Loucy (cell line): ENCODE results near the gene KCNA10.

Experiments
- H2AFZ ChIP-seq: fragments of 200-600 bp; sonication (generic); 2 replicates; pipeline ENCODE4 v1.6.0; 2016; ENCODE audit warnings: antibody characterized with exemption, mild to moderate bottlenecking, low read length, moderate library complexity
- H3F3A ChIP-seq: fragments of 200-600 bp; 2 replicates; pipeline ENCODE4 v1.6.0; 2016; ENCODE audit warnings: antibody characterized with exemption, low read depth, mild to moderate bottlenecking
- H3K27me3 ChIP-seq: fragments of 200-600 bp; sonication (generic); 2 replicates; pipeline ENCODE4 v1.6.1; 2014; ENCODE audit warnings: low read length, mild to moderate bottlenecking; ENCODE audit not compliant: insufficient read depth, poor library complexity, severe bottlenecking
- H3K36me3 ChIP-seq: fragments of 200-600 bp; sonication (generic); 2 replicates; pipeline ENCODE4 v1.6.1; 2016; ENCODE audit warnings: low read length; ENCODE audit not compliant: insufficient read depth
- H3K4me1 ChIP-seq: fragments of 200-600 bp; sonication (generic); 2 replicates; pipeline ENCODE4 v1.5.1; 2014; ENCODE audit warnings: low read length, mild to moderate bottlenecking; ENCODE audit not compliant: insufficient read depth, poor library complexity, severe bottlenecking
- H3K4me2 ChIP-seq: fragments of 200-600 bp; sonication (generic); 2 replicates; pipeline ENCODE4 v1.6.0; 2014; ENCODE audit warnings: antibody characterized with exemption, low read length, low read depth, mild to moderate bottlenecking; ENCODE audit not compliant: poor library complexity, severe bottlenecking
- H3K4me3 ChIP-seq: fragments of 200-600 bp; sonication (generic); 2 replicates; pipeline ENCODE4 v1.5.1; 2014; ENCODE audit warnings: low read length, mild to moderate bottlenecking, mixed read lengths; ENCODE audit not compliant: poor library complexity, severe bottlenecking
- H3K79me2 ChIP-seq: fragments of 200-600 bp; sonication (generic); 2 replicates; pipeline ENCODE4 v1.6.1; 2014; ENCODE audit warnings: low read length; ENCODE audit not compliant: insufficient read depth
- H3K9ac ChIP-seq: fragments of 200-600 bp; sonication (generic); 2 replicates; pipeline ENCODE4 v1.6.0; 2014; ENCODE audit warnings: mild to moderate bottlenecking, low read depth, low read length, moderate library complexity; ENCODE audit not compliant: poor library complexity, severe bottlenecking
- H3K9me2 ChIP-seq: fragments of 200-600 bp; sonication (generic); replicated peaks from 2 replicates; pipeline ENCODE4 v1.6.1; 2016; ENCODE audit warnings: low read depth, low read length, mixed read lengths
- H3K9me3 ChIP-seq: fragments of 200-600 bp; sonication (generic); 2 replicates; pipeline ENCODE4 v1.6.1; 2014; ENCODE audit warnings: mild to moderate bottlenecking, antibody characterized with exemption, low read length, low read depth; ENCODE audit not compliant: insufficient read depth
- H4K20me1 ChIP-seq: fragments of 200-600 bp; sonication (generic); 2 replicates; pipeline ENCODE4 v1.6.0; 2014; ENCODE audit warnings: antibody characterized with exemption, low read length, mild to moderate bottlenecking; ENCODE audit not compliant: insufficient read depth, poor library complexity, severe bottlenecking
- EZH2phosphoT487 ChIP-seq: fragments of 200-600 bp; IDR thresholded peaks from 2 replicates; pipeline ENCODE4 v1.6.1; 2018; ENCODE audit warnings: antibody characterized with exemption, mild to moderate bottlenecking, moderate library complexity, borderline replicate concordance
- TF ChIP-seq, protein P1 (sequence below): fragments of 200-600 bp; sonication (generic); conservative IDR thresholded peaks from 2 replicates; pipeline ENCODE4 v1.5.1; 2014; ENCODE audit warnings: mild to moderate bottlenecking, antibody characterized with exemption, low read length

KCNA10 gene

DNA sequence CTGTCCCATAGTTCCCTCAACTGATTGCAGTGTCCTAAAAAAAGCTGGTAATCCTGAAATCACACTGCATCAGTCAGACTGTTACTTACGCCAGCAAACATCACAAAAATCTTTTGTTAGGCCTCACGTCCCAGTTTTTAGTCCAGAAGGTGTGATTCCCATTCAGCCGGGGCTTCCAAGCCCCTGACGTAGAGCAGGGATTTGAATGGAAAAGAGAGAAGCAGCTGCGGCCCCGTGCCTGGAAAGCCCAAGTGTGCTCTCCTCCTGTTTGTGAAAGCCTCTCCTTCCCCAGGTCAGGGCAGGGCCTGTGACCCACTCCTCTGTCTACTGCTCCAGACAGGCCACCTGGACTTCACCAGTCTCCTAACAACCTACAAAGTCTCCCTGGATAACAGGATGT lies 20.7 kb downstream of the KCNA10 start:
- Histone ChIP-seq H4K20me1 (no peaks in the 10 kb centered on the region), H3K36me3 (no peaks in the 10 kb centered on the region), H3K27me3 (no peaks in the 10 kb centered on the region), H3F3A (no peaks in the 10 kb centered on the region), H3K4me2 (no peak overlapping the region), H3K4me1 (no peaks in the 10 kb centered on the region), H3K9me2 (no peaks in the 10 kb centered on the region), H3K4me3 (no peak overlapping the region), H3K79me2 (no peaks in the 10 kb centered on the region), H3K9me3 (no peaks in the 10 kb centered on the region), H2AFZ (no peak overlapping the region), H3K9ac (no peak overlapping the region)
- no peak for TF ChIP-seq EZH2phosphoT487
- TF ChIP-seq, protein P1, sequence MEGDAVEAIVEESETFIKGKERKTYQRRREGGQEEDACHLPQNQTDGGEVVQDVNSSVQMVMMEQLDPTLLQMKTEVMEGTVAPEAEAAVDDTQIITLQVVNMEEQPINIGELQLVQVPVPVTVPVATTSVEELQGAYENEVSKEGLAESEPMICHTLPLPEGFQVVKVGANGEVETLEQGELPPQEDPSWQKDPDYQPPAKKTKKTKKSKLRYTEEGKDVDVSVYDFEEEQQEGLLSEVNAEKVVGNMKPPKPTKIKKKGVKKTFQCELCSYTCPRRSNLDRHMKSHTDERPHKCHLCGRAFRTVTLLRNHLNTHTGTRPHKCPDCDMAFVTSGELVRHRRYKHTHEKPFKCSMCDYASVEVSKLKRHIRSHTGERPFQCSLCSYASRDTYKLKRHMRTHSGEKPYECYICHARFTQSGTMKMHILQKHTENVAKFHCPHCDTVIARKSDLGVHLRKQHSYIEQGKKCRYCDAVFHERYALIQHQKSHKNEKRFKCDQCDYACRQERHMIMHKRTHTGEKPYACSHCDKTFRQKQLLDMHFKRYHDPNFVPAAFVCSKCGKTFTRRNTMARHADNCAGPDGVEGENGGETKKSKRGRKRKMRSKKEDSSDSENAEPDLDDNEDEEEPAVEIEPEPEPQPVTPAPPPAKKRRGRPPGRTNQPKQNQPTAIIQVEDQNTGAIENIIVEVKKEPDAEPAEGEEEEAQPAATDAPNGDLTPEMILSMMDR = no peak

DNA sequence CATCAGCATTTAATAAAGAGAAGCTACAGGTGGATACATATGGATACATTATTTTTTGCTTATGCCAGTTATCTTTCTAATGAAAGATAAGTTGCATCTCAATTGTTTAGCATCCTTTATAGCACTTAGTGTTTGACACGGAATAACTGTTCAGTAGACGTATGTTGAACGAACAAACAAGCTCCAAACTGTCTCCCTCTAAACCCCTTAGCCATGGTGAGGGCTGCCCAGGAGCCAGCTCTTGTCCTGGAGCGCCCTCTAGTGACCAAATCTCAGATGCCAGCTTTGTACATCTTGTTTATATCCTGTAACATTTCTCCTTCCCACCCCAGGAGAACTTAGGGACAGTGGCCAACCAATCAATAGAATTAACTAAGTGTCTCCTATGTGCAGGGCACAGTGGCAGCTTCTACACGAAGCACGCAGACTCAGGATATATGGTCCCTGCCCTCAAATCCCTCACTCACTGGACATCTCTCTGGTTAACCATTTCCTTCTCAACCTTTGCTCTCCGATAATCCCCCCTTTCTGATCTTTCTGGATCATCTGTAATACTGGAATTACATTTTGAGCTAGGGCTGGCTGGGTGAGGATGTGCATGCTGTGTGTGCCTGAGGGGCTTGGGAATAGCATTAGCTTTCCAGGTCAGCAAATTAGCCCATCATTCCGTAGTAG lies 22.9 kb downstream of the KCNA10 start:
- H3K4me3 ChIP-seq = no peak overlapping the region
- H3K36me3 ChIP-seq = no peaks in the 10 kb centered on the region
- no peaks in the 10 kb centered on the region for H3K27me3 ChIP-seq
- H3K4me1 ChIP-seq = no peaks in the 10 kb centered on the region
- no peaks in the 10 kb centered on the region for H3K9me2 ChIP-seq
- no peaks in the 10 kb centered on the region for H3K9me3 ChIP-seq
- TF ChIP-seq EZH2phosphoT487 = no peak
- TF ChIP-seq, protein P1 = peak; percentile 96
- H4K20me1 ChIP-seq = no peaks in the 10 kb centered on the region
- H2AFZ ChIP-seq = no peak overlapping the region
- H3F3A ChIP-seq = no peaks in the 10 kb centered on the region
- H3K4me2 ChIP-seq = no peak overlapping the region
- H3K79me2 ChIP-seq = no peaks in the 10 kb centered on the region
- no peak overlapping the region for H3K9ac ChIP-seq

DNA sequence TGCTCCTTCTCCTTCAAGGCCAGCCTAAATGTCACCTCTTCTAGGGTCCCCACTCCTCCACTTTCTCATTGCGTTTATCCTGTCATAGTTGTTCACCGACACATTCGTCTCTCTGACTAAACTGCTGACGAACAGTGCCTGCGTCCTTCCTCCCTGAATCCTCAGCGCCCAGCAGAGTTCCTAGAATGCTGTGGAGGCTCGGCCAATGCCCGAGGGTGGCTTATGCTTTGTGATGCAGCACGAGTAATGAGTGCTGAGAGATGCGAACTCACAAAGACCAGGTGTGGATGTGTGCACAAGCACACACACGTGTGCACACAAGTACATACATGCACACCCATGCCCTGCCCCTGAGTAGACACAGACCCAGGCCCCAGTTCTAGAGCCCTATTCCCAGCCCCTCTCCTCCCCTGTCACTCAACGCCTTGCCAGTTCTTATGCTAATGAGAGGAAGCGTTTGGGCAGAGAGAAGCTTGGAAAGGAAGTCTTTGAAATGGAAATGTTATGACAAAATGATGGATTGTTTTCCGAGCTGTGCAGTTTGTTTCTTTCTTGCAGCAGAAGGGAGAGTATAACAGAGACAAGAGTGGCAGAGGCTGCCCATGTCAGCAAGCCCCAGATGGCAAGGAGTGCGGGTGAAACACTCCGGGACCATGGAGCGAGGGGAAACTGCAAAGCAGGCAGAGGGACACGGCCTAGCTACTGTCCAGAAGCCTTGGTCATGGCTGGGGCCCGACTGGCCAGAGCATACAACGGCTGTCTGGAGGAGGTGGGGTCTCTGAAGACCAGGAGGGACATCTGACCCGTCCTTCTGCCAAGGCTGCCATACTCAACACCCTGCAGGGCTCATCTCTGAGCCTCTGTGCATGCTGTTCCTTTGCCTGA lies 24.2 kb downstream of the KCNA10 start:
- H2AFZ ChIP-seq = peak overlapping the region; percentile 27; the same call in 1 of the 2 replicates

More for the DNA sequence above, 24.2 kb downstream of the KCNA10 start:
- no peaks in the 10 kb centered on the region for H3K9me2 ChIP-seq
- H3K36me3 ChIP-seq = no peaks in the 10 kb centered on the region
- H3K4me1 ChIP-seq = peaks cover 11% of the 10 kb centered on the region
- no peaks in the 10 kb centered on the region for H3F3A ChIP-seq
- H4K20me1 ChIP-seq = no peaks in the 10 kb centered on the region
- no peaks in the 10 kb centered on the region for H3K9me3 ChIP-seq
- no peaks in the 10 kb centered on the region for H3K79me2 ChIP-seq
- no peak overlapping the region for H3K9ac ChIP-seq
- H3K27me3 ChIP-seq = no peaks in the 10 kb centered on the region
- H3K4me2 ChIP-seq = no peak overlapping the region
- TF ChIP-seq EZH2phosphoT487 = no peak
- TF ChIP-seq, protein P1 = no peak
- no peak overlapping the region for H3K4me3 ChIP-seq
